CD4-positive, alpha-beta T cell treated with Interleukin-2 at 100 ng/mL for 4 hours (primary cell): Measurements from ENCODE around the gene CD8B.
"Not testable (repeated sequence)": the region's sequence is repeated elsewhere in the genome, so short reads cannot be mapped to it uniquely, and the experiment has no call there.

ENCODE experiments used
- DNase-seq: peaks from one replicate; pipeline ENCODE4 v3.0.0-alpha.2; 2020; ENCODE audit warnings: low spot score

The CD8B gene

GRCh38 chr2:86861628-86862379 lies at the start of gene CD8B:
Gene CD8B, minus strand, starts transcription at chr2:86861886. Its CDS starts 21 bp downstream, at chr2:86861865.
- DNase-seq: peak; percentile 30

GRCh38 chr2:86905868-86906267 lies 44.2 kb upstream of the CD8B start:
- not testable (repeated sequence) for DNase-seq

- not testable (repeated sequence) for DNase-seq
These were observed 39.0 kb upstream of the CD8B start for GRCh38 chr2:86900687-86901086.

GRCh38 chr2:86886026-86886425 lies 24.3 kb upstream of the CD8B start:
- not testable (repeated sequence) for DNase-seq

GRCh38 chr2:86882865-86883264 lies 21.2 kb upstream of the CD8B start:
- DNase-seq: not testable (repeated sequence)

- DNase-seq: not testable (repeated sequence)
These were observed 20.5 kb upstream of the CD8B start for GRCh38 chr2:86882118-86882665.

GRCh38 chr2:86878986-86879385 lies 17.3 kb upstream of the CD8B start:
- DNase-seq: not testable (repeated sequence)

- not testable (repeated sequence) for DNase-seq
These were observed 9.3 kb upstream of the CD8B start for GRCh38 chr2:86870941-86871340.

- DNase-seq: not testable (repeated sequence)
These were observed 7.3 kb upstream of the CD8B start for GRCh38 chr2:86868895-86869468.

GRCh38 chr2:86862380-86862703 lies 656 bp upstream of the CD8B start:
- not testable (repeated sequence) for DNase-seq

GRCh38 chr2:86861175-86861574 lies 511 bp downstream of the CD8B start:
- not testable (repeated sequence) for DNase-seq

- DNase-seq: not testable (repeated sequence)
These were observed 1.1 kb downstream of the CD8B start for GRCh38 chr2:86860573-86860972.

- DNase-seq: not testable (repeated sequence)
These were observed 4.0 kb downstream of the CD8B start for GRCh38 chr2:86857688-86858087.

- DNase-seq: not testable (repeated sequence)
These were observed 5.2 kb downstream of the CD8B start for GRCh38 chr2:86856498-86856897.

- not testable (repeated sequence) for DNase-seq
These were observed 5.7 kb downstream of the CD8B start for GRCh38 chr2:86855981-86856380.

GRCh38 chr2:86851581-86851980 lies 10.1 kb downstream of the CD8B start:
- DNase-seq: not testable (repeated sequence)

- not testable (repeated sequence) for DNase-seq
These were observed 19.0 kb downstream of the CD8B start for GRCh38 chr2:86842607-86843234.

GRCh38 chr2:86841330-86841729 lies 20.4 kb downstream of the CD8B start:
- DNase-seq: not testable (repeated sequence)

GRCh38 chr2:86839871-86840548 lies 21.7 kb downstream of the CD8B start:
- DNase-seq: not testable (repeated sequence)

GRCh38 chr2:86839455-86839854 lies 22.2 kb downstream of the CD8B start:
- DNase-seq: not testable (repeated sequence)

- not testable (repeated sequence) for DNase-seq
These were observed 24.0 kb downstream of the CD8B start for GRCh38 chr2:86837714-86838113.
